GM23338 (cell line): ENCODE results near the gene HDAC8. TPM values are rescaled to one million over a fixed set of nuclear protein-coding genes. Genes with fewer than 3 reads are reported as not detected.

ENCODE experiments used
- ATAC-seq: fragments of 200-7000 bp; cut with Tn5 transposase; 3 replicates; pipeline ENCODE4 v1.9.1; 2020
- DNase-seq: peaks from one replicate; pipeline ENCODE4 v3.0.0-alpha.2; 2015; ENCODE audit warnings: low spot score
- H2AFZ ChIP-seq: fragments of 200-600 bp; sonication (generic); 2 replicates; pipeline ENCODE4 v1.8.0; 2016; ENCODE audit warnings: antibody characterized with exemption, mild to moderate bottlenecking, moderate library complexity
- H3F3A ChIP-seq: fragments of 200-600 bp; sonication (generic); replicated peaks from 2 replicates; pipeline ENCODE4 v1.8.0; 2017; ENCODE audit warnings: antibody characterized with exemption, mixed run types, low read depth
- H3K27ac ChIP-seq: fragments of 200-600 bp; sonication (generic); 2 replicates; pipeline ENCODE4 v1.6.1; 2016; ENCODE audit warnings: low read depth
- H3K27me3 ChIP-seq: fragments of 200-600 bp; sonication (generic); 2 replicates; pipeline ENCODE4 v1.8.0; 2016; ENCODE audit warnings: mild to moderate bottlenecking, mixed run types, moderate library complexity; ENCODE audit not compliant: insufficient read depth
- H3K36me3 ChIP-seq: fragments of 200-600 bp; sonication (generic); 2 replicates; pipeline ENCODE4 v1.8.0; 2016; ENCODE audit warnings: mild to moderate bottlenecking; ENCODE audit not compliant: insufficient read depth
- H3K4me1 ChIP-seq: fragments of 200-600 bp; sonication (generic); 2 replicates; pipeline ENCODE4 v1.8.0; 2016; ENCODE audit warnings: mild to moderate bottlenecking, moderate library complexity; ENCODE audit not compliant: insufficient read depth
- H3K4me2 ChIP-seq: fragments of 200-600 bp; sonication (generic); 2 replicates; pipeline ENCODE4 v1.7.1; 2017; ENCODE audit warnings: mixed run types
- H3K4me3 ChIP-seq: fragments of 200-600 bp; sonication (generic); 2 replicates; pipeline ENCODE4 v1.6.1; 2016; ENCODE audit warnings: mixed run types
- H3K79me2 ChIP-seq: fragments of 200-600 bp; sonication (generic); replicated peaks from 2 replicates; pipeline ENCODE4 v1.8.0; 2017; ENCODE audit warnings: mild to moderate bottlenecking; ENCODE audit not compliant: insufficient read depth
- H3K9me2 ChIP-seq: fragments of 200-600 bp; sonication (generic); 2 replicates; pipeline ENCODE4 v1.8.0; 2017; ENCODE audit not compliant: insufficient read depth
- H4K20me1 ChIP-seq: fragments of 200-600 bp; sonication (generic); replicated peaks from 2 replicates; pipeline ENCODE4 v1.8.0; 2017; ENCODE audit warnings: mild to moderate bottlenecking; ENCODE audit not compliant: insufficient read depth
- H3K27ac Mint-ChIP-seq: 2 replicates; pipeline ENCODE4 v1.8.0; 2020; ENCODE audit warnings: inconsistent platforms, mild to moderate bottlenecking, moderate library complexity, mixed read lengths
- H3K27me3 Mint-ChIP-seq: 3 replicates; pipeline ENCODE4 v1.8.0; 2022; ENCODE audit warnings: low read depth, mild to moderate bottlenecking, moderate library complexity, mixed read lengths, inconsistent platforms; ENCODE audit not compliant: insufficient read depth, poor library complexity
- H3K36me3 Mint-ChIP-seq: 3 replicates; pipeline ENCODE4 v1.8.0; 2021; ENCODE audit warnings: low read depth, mild to moderate bottlenecking, inconsistent platforms, moderate library complexity, mixed read lengths
- H3K4me1 Mint-ChIP-seq: 3 replicates; pipeline ENCODE4 v1.8.0; 2020; ENCODE audit warnings: mild to moderate bottlenecking, inconsistent platforms, mixed read lengths
- H3K4me3 Mint-ChIP-seq: 3 replicates; pipeline ENCODE4 v1.8.0; 2021; ENCODE audit warnings: moderate library complexity, mild to moderate bottlenecking, inconsistent platforms, mixed read lengths
- H3K9me3 Mint-ChIP-seq: 3 replicates; pipeline ENCODE4 v1.8.0; 2020; ENCODE audit warnings: moderate library complexity, mild to moderate bottlenecking, inconsistent platforms, mixed read lengths
- CREB1 ChIP-seq: fragments of 250-450 bp; sonication (Bioruptor Pico); IDR thresholded peaks from 2 replicates; pipeline ENCODE4 v1.5.0; 2020; ENCODE audit warnings: low read depth, mild to moderate bottlenecking, moderate library complexity
- CTCF ChIP-seq, 2 experiments: fragments of 200-600 bp in 1 of 2; sonication (generic) in 1 of 2; conservative IDR thresholded peaks; 2 replicates each; pipeline versions ENCODE4 v1.5.1 to v1.6.1; 2016 to 2017; ENCODE audit warnings: antibody characterized with exemption in 2 of 2, low read depth in 2 of 2, mild to moderate bottlenecking in 2 of 2, moderate library complexity in 1 of 2
- ETS1 ChIP-seq: IDR thresholded peaks from 2 replicates; pipeline ENCODE4 v1.6.1; 2016; ENCODE audit warnings: antibody characterized with exemption
- EZH2 ChIP-seq: fragments of 200-600 bp; sonication (generic); IDR thresholded peaks from one replicate; pipeline ENCODE4 v1.8.0; 2017; ENCODE audit warnings: antibody characterized with exemption, mild to moderate bottlenecking, low read depth; ENCODE audit not compliant: unreplicated experiment
- EZH2phosphoT487 ChIP-seq: fragments of 200-600 bp; sonication (generic); IDR thresholded peaks from one replicate; pipeline ENCODE4 v1.8.1; 2018; ENCODE audit warnings: antibody characterized with exemption; ENCODE audit not compliant: unreplicated experiment
- JUNB ChIP-seq: IDR thresholded peaks from one replicate; pipeline ENCODE4 v1.6.1; 2016; ENCODE audit warnings: antibody characterized with exemption; ENCODE audit not compliant: unreplicated experiment
- NANOG ChIP-seq: IDR thresholded peaks from 2 replicates; pipeline ENCODE4 v1.6.1; 2016; ENCODE audit warnings: antibody characterized with exemption, borderline replicate concordance
- POLR2AphosphoS5 ChIP-seq: IDR thresholded peaks from 2 replicates; pipeline ENCODE4 v1.6.1; 2016; ENCODE audit warnings: antibody characterized with exemption, low read depth
- REST ChIP-seq: IDR thresholded peaks from one replicate; pipeline ENCODE4 v1.6.1; 2018; ENCODE audit warnings: antibody characterized with exemption; ENCODE audit not compliant: unreplicated experiment
- STAT1 ChIP-seq: IDR thresholded peaks from one replicate; pipeline ENCODE4 v1.6.1; 2016; ENCODE audit warnings: antibody characterized with exemption; ENCODE audit not compliant: unreplicated experiment
- ZNF114 ChIP-seq: fragments of 250-450 bp; sonication (Bioruptor Pico); IDR thresholded peaks from 2 replicates; pipeline ENCODE4 v1.5.0; 2020; ENCODE audit warnings: mild to moderate bottlenecking, moderate library complexity
- ZNF331 ChIP-seq: fragments of 250-450 bp; sonication (Bioruptor Pico); IDR thresholded peaks from 2 replicates; pipeline ENCODE4 v1.5.0; 2020; ENCODE audit warnings: low read depth, mild to moderate bottlenecking, moderate library complexity
- ZNF462 ChIP-seq: fragments of 250-450 bp; sonication (Bioruptor Pico); IDR thresholded peaks from 2 replicates; pipeline ENCODE4 v1.5.0; 2020; ENCODE audit warnings: mild to moderate bottlenecking, moderate library complexity
- polyA plus RNA-seq: library from polyadenylated mRNA; unstranded; fragments of >200 nt; fragmentation: Nextera tagmentation; extraction: Ambion mirVana; gene quantifications from 2 replicates; pipeline ENCODE4 v1.2.1, GENCODE V29; 2016
- total RNA-seq: library from RNA; depleted of rRNA; stranded (reverse); fragments of >200 nt; shearing (Covaris generic); gene quantifications from 2 replicates; pipeline ENCODE4 v1.2.3, GENCODE V29; 2014

Gene HDAC8
- total and polyA plus RNA-seq, 2 experiments from 2014 or later: 21.6 to 28.7 TPM

- no peaks in the 10 kb centered on the region for H3K9me3 Mint-ChIP-seq
These were observed 85.0 kb downstream of the HDAC8 start for GRCh38 chrX:72487661-72488060.

More at GRCh38 chrX:72487661-72488060, 85.0 kb downstream of the HDAC8 start:
- no peaks in the 10 kb centered on the region for H3K79me2 ChIP-seq
- H3K27ac ChIP-seq: no peak overlapping the region
- H3K27me3 ChIP-seq: no peaks in the 10 kb centered on the region
- TF ChIP-seq ZNF331 (CRISPR knock-in tag) (no peak), REST (no peak), ZNF114 (CRISPR knock-in tag) (no peak), CTCF (conservative IDR thresholded peaks at IDR 0.05; ENCODE audit: low read depth in 2 of 2) (no peak), STAT1 (no peak), EZH2phosphoT487 (no peak), ZNF462 (CRISPR knock-in tag) (no peak), NANOG (no peak), EZH2 (no peak), ETS1 (no peak), CREB1 (no peak), POLR2AphosphoS5 (no peak), JUNB (no peak)
- H3K9me2 ChIP-seq: no peaks in the 10 kb centered on the region
- H3K36me3 ChIP-seq: no peaks in the 10 kb centered on the region
- peaks cover 12% of the 10 kb centered on the region; the same call in 2 of the 3 replicates for H3K36me3 Mint-ChIP-seq
- H3K4me3 ChIP-seq: no peak overlapping the region
- DNase-seq (no peak), ATAC-seq (no peak)
- H3K4me3 Mint-ChIP-seq: no peak overlapping the region
- peaks cover 7% of the 10 kb centered on the region for H3K4me1 Mint-ChIP-seq
- no peaks in the 10 kb centered on the region for H3K27me3 Mint-ChIP-seq
- H4K20me1 ChIP-seq: no peaks in the 10 kb centered on the region
- H3K27ac Mint-ChIP-seq: no peak overlapping the region
- no peak overlapping the region for H2AFZ ChIP-seq
- no peak overlapping the region; the same call in 1 of the 2 replicates for H3K4me2 ChIP-seq
- H3K4me1 ChIP-seq: no peaks in the 10 kb centered on the region
- H3F3A ChIP-seq: no peaks in the 10 kb centered on the region
